ENCODE results near the gene TSPAN9.

TSPAN9 gene

DNA sequence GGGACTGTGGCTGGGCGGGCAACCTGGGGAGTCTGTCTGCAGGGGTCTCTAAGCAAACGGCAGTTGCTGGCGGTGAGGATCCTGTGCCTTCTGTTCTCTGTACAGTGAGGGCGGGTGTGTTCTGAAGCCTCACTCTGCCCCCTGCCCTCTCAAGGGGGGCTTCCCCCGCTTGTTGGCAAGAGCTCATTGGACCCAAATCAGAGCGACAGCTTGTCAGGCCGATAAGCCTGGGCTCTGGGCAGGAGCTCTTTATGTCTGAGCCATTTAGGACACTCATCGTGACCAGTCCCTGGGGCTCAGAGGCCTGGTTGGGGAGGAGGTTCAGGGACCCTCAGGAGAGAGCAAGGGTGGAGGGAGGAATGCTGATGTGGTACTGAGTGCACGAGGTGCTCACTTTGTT, 136.0 kb downstream of the TSPAN9 start:
- no peak for DNase-seq

DNA sequence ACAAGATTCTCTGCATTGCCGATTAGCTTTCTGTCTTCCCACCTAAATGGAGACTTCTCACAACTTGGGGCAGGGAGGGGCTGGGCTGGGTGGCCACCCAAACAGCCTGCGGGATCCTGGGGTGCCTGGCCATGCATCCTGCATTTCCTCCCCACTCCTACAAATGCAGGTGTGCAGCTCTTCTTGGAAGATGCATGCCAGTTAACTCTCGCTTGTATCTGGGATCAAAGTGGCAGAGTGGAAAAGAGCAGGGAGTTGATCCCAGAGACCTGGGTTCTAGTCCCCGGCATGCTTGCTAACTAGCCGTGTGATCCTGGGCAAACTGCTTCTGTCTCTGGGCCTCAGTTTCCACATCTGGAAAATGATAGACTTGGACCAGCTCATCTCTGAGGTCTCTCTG, 136.6 kb downstream of the TSPAN9 start:
- DNase-seq = no peak

DNA sequence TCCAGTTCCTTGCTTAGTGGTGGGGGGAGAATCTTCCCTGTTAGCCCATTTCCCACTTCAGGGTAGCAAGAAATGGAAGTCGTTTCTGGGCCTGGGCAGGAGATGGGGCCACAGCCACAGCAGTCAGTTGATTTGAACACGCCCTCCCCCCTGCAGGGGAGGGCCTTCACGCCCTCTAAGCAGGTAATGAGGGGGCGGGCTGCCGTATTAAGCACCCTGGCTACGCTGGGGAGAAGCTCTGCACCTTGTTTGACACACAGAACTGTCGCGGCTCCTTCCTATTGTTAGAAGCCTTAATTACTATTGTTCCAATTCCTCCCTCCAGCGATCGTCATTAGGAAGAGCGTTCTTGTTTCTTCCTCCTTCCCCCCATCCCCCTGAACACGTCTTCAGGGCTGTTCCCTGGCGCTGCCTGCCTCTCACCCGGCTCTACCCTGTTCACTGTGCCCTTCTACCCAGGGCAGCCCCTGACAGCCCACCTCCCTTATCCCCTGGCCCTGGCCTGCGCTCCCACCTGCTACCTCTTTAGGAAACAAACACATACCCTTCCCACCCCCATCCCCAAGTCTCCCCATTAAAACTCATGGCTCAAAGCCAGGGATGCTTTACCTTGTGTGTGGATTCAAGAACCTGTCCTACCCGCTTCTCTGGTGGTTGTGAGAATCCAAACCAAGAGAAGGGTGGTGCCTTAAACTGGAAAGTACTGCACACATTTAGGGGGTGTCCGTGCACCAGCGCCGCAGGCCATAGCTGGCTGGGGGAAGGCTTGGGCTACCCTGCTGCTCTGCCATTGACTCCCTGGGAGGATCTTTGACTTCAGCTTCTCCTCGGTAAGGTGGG, 137.6 kb downstream of the TSPAN9 start:
- DNase-seq = no peak

DNA sequence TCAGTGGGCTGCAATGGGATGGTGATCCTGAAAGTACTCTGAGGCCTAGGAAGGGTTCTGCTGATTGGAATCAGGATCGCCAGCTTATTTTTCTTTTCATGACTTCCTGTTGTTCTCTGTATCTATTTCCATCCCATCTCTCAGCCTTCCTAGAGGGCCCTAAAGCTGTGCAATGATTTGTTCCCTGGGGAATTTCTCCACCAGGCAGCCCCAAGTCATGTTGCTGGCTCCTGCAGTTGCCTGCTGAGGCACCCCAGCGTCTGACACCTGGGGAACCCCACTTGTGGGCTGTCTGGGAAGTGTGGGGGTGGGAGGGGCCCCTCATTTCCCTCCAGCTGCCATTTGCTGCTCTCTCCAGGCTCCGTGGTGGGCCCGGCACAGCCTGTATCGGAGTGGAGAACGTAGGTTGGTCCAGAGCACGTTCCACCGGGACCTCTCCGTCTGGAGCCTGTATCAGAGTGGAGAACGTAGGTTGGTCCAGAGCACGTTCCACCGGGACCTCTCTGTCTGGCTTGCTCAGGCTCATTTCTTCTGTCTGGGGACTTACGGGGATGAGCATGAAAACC, 138.3 kb downstream of the TSPAN9 start:
- no peak for DNase-seq

DNA sequence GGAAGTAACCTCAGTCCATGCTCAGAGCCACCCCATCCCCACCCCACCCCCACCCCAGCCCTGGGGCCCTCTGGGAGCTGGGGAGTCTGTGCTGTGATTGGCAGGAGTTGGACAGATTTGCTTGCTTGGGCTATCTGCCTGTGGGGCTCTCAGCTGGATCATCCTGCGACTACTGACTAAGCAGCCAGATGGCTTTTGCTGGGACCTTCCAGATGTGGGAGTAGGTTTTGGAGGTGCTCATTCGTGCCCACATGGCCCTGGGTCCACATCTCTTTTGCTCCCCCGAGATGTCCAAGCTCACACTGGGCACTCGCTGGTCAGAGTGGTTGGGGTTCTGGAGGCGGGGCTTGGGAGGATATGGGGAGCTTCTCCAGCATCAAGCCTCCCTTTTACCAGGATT, 138.9 kb downstream of the TSPAN9 start:
- no peak for DNase-seq

DNA sequence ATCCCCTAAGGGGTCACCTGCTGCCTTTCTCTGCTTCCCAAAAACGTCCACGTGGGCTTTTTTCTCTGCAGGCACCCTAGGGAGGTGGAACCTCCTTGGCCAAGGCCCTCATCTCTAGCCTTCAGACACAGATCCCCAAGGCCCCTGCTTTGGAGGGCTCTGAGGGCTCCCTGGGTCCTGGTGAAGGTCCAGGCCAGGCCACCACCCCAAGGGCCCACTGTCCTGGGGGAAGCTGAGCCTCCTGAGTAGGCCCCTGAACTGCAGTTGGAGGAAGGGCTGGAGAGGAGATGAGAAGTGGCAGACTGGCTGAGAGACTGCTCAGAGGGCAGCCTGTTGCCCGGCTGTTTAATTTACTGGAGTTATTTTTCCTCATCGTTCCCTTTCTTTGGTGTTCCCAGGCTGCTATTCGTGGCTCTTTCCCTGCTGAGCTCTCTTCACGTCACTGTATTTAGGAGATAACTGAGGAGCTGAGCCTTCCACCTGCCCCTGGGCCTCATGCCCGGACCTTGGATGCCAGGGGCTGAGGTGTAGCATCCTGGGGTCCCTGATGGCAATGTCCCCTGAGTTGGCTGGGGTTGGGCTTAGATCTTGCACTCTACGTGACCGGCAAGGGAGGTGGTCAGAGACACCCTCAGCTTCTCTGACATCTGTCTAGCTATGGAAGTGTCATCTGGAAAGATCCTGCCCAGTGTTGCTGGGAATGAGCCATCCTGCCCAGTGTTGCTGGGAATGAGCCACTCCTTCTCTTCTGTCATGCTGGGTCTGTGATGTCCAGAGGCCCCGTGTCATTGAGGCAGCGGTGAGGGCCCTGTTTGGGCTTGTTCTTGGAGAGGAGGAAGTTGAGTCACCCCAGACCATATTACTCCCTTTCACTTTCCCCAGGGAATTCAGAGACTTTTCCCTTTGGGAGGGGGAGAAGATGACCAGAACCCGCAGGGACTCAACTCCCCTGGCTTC, 139.8 kb downstream of the TSPAN9 start:
- DNase-seq = no peak

DNA sequence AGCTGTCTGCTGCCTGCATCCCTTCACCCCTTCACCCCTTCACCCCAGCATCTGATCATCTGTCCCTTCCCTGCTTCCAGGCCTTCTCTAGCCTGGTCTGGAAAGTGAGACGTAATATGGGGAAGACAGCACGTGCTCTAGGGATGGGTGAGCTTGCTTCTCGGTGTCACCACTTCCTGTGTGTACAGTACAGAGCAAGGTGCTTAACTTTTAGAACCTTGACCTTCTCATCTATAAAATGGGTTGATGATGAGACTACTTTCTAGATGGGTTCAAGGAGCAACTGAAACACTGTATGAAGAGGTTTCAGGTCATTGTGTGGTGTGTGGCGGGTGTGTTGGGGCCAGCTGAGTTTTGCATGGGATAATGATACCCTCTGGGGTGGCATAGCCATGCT, 140.5 kb downstream of the TSPAN9 start:
- DNase-seq = no peak

DNA sequence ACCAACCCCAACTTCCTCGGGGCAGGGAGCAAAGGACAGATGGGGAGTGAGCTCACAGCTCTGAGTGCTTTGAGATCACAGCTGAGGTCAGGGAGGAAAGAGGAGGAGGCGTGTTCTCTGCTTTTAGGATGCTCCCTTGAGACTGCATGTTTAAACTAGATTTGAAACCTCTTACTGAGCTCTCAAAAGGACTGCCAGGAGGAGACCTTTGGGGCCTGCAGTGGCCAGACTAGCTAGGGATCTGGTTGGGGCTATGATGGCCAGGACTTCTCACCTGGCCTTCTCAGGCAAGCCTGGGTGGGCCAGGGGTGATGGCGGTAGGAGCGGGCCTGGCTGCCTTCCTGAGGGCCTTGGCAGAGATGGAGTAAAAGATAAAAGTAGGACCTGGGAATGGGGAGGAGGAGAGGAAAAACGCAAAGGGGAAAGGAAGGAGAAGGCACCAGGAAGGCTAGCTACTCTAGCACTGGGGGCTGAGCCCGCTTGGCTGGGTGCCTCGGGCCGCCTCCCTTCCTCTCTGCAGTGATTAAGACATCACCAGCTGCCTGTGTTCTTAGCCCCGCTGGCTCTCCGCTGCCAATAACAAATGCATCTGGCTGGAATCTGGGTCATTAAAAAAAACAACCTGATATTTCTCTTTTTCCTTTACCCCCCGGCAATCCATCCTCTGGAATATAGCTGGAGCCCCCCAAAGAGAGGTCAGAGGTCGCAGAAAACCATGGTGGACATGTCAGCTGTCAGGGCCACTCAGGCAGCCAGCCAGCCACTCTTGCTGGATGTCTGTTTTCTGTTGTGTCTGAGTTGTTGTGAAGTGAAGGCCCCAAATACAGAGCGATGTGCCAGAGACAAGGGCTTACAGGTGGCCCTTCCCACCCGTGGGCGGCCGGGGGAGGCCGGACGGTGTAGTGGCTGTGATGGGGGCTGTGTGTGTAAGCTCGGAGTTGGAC, 141.3 kb downstream of the TSPAN9 start:
- DNase-seq = no peak

DNA sequence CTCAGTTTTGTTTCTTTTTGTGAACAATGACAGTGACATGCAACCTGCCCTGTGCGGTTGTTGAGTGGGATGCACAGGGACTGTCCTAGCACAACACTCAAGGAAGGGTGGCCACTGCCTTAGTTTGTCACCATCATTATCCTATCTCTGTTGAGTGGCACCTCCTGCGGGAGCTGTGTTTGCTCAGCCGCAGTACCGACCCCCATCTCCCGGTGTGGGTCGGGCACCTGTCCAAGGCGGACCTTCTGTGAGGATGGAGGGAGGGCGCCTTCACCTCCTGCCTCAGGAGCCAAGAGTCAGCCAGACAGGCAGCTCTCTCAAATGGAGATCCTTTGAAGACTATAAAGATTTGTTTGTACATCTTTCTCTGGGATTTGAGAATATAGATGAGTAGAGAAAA, 142.1 kb downstream of the TSPAN9 start:
- no peak for DNase-seq

DNA sequence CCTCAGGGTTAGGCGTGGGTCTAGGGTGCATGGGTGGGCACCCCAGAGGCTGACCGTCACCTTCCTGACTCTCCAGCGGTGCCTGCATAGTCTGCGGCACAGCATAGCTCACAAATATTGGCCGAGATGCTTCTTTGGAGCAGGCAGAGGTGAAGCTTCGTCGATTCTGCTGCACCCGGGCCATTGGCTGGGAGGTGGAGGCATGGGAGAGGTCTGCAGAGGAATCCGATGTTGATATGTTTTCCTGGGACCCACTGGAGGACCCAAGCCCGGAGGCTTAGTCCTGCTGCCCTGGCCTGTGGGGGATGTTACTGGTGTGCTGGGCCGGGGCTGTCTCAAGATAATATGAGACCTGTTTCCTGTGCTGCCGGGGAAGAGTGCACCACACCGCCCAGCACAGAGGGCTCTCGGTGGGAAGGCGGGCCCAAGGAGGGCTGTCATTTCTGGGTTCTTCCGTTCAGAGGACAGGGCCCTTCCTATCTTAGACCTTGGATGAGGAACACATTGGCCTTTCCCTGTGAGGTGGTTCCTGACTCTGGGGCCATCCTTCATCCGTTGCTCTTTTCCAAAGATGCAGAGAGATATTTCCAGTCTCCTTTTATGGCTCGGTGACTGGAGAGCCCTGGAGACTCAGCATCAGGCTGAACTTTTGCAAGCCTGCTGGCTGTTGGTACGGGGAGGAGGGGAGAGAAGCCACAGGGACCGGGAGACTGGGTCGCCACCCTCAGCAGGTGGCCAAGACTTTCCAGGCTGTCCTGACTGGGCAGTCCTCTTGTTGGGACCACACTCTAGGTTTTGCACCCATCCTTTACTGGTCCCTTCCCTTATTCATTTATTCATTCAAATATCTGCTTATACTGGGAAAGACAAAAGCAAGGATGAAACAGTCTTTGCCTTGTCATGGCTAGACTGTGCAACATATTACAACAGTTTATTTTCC, 143.5 kb downstream of the TSPAN9 start:
- DNase-seq = no peak

DNA sequence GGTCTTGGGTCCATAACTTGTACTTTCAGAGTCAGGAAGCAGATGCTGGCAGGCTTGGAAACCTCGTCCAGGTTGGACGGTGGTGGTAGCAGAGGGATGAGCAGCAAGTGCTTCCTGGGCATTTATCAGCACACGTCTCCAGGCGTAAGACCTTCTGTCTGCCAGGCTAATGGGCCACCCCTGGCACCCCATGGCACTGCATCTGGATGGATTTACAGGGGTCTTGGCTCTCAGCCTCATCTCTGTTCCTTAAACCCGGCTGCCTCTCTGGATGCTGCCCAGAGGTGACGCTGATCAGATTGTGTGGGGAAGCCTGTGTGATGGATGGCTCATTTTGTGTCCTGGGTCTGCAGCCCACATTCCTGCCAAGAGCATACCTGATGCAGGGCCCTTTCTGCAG, 145.1 kb downstream of the TSPAN9 start:
- no peak for DNase-seq

DNA sequence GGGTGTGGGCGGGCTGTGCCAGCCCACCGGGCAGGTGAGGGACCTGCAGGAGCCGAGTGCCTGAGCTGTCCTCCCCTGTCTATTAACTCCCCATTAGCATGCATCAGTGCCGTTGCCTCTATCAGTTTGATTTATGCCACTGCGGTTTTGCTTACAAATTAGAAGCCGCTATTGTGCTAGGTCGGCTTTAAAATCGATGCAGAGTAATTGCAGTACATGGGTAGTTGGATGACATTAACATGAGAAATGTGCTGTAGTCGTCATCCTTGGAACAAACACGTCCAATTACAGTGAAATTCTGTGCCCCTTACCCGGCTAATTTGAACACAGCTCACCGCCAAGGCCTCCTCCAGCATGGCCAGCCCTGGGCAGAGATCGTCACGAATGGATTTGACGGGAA, 145.8 kb downstream of the TSPAN9 start:
- no peak for DNase-seq

DNA sequence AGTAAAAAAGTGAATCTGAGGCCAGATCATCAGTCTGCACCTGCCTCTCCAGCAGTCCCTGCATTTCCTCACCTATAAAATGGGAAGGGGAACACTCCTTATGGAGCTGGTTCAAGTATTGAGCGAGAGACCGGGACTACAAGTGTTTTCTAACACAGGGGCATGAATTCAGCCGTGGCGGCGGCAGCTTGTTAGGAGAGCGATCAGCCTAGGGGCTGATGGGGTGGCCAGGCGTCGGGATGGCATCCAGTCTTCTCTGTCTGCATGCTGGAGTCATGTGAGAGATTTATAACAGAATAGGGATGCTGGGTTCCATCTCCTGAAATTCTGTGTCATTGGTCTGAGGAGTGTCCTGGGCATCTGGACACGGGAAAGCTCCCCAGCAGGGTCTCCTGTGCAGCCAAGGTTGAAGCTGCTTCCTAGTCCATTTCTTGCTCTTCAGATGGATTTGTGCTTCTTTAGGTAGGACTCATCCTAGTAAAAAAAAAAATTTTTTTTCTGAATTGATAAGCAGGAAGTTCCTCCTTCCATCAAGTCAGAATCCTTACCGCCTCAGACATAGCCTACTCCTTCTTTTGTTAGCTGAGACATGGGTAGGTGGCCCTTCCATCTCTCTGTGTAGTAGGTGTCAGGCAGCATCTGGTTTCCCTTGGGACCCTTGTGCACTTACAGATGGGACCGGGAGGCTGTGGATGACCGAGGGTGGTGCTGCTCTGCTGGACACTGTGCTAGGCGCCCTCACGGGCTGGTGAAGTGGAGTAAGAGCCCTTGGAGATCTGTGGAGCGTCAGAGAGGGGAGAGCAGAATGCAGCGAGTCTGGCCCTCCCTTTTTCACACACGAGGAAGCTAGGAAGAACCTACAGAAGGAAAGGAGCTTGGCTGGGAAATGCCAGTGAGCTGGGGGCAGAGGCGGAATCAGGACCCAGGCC, 146.7 kb downstream of the TSPAN9 start:
- DNase-seq = no peak

DNA sequence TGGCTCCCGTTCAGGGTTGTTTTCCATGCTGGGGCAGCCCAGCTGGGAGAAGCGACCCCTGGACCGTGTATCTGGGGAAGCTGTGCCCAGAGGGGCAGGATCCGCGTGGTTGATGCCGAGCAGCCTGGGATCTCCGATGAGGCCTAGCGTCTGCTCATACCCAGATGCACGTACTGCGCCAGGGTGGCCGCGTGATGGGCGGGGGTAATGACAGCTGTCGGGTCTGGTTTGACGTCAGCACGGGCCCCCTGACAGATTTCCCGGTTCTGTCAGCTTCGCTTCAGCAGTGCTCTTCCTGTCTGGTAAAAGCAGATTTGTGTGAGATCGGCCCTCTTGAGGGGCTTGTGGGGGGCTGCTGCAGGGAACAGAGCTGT, 147.3 kb downstream of the TSPAN9 start:
- no peak for DNase-seq

DNA sequence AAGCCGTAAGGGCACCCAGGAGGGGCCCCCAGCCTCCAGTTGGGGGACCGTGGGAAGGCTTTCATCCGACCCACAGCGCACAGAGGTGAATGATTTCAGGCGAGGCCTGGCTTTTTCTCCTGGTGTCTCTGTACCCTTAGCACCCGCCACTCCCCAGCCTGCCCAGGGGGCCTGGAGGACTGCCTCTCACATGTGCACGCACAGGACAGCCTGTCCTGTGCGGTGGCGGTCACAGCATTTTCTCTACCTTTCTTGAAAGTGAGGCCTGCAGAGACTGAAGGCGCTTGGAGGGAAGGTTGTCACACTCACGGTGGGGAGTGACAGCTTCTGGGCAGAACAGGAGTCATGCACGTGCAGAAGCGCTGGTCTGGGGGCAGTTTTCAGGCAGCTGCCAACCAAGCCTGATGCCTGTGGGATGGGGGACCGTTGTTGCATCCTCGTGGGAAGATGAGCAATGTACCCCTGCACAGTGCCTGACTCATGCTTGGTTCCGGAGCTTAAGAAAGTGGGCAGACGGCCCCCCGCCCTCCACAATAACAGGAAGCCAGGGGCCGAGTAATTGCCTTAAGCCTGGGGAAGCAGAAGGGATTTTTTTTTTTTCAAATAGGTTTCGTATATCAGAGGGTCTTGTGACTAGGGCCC, 148.1 kb downstream of the TSPAN9 start:
- DNase-seq = no peak

DNA sequence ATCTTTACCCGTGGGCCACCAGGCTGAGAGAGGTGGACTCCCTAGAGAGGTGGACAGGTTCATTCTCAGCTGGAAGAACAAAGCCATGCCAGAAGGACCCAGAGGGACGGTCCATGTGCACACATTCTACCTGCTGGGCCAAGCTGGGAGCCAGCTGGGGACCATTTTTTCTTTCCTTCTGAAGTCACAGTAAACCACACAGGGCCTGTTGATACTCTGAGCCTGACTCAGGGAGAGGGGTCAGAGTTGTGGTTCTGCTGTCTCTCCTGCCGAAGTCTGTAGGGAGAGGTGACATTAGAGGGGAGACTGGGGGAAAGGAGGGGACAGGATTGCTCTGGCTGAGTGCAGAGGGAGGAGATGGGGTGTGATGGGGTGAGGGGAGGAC, 148.6 kb downstream of the TSPAN9 start:
- no peak for DNase-seq

DNA sequence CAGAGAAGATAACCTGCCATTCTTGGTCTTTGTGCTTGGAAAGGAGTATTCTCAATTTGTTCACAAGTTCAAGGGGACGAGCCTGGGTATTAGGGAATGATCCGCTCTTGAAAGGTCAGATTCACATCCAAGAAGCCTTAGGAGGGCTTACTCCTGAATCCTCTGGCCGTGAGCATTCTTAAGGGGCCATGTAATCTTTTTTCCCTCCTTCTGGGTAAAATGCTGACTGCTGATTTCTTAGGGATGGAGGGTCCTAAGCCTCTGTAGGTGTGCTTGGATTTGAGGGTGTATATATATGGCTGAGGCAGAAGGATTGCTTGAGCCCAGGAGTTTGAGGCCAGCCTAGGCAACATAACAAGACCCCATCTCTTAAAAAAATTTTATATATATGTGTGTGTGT, 149.1 kb downstream of the TSPAN9 start:
- DNase-seq = no peak

DNA sequence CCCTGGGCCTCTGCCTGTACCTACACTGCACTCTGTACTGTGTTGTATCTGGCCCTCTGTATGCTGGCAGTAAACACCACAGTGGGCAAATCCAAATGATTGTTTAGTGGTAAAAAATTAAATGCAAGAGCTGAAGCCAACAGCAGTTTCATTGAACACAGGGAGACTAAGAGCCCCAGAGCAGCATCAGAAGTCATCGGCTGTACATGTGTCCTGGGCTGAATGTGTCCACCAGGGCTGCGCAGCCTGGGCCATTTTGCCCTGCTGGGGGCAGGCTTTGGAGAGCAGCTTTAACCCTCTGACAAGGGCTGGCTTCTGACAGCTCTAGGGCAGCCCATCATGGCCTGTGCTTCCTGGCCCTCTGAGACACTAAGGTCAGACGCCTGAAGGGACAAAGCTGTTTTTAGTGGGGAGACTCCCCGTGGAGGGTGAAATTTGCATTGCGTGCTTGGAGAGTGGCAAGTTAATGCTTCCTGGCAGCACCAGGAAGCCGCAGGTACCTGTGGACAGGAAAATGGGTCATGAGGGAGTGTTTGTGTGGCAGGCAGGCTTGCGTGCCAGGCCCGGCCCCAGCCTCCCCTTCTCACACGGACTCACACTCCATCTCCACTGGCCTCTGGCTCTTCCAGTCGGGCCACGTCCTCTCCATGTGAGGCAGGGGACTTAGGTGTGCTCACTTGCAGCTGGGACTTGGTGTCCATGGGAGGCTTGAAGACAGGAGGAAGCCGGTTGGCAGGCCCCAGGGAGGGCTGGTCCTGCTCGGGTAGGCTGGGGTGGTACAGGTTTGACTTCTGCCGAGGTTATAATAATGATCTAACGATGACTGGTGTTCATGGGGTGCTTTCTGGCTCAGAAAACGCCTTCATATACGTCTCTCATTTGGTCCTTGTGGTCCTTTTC, 150.1 kb downstream of the TSPAN9 start:
- DNase-seq = no peak

DNA sequence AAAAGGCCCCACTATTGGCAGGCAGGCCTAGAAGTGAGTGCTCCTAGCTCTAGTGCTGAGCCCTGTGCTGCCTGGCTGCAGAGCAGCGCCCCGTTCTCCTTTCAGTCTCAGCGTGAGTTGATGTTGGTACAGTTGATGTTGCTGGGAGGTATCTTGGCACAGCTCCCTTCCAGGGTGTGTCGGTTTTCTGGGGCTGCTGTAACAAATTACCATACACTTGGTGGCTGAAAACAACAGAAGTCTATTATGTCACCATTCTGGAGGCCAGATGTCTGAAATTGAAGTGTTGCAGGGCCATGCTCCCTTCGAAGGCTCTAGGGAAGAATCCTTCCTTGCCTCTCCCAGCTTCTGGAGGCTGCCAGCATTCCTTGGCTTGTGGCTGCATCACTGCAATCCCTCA, 151.4 kb downstream of the TSPAN9 start:
- DNase-seq = no peak

Measured in islet precursor cell (in vitro differentiated cells).